GM19193 (cell line): Measurements from ENCODE around the gene ITGAV.

Source experiments
- POLR2A ChIP-seq: IDR thresholded peaks from 4 replicates; pipeline ENCODE4 v1.6.1; 2011; ENCODE audit not compliant: insufficient read depth, insufficient read length; ENCODE audit errors: extremely low read depth

Gene ITGAV

GRCh38 chr2:186594001-186594722 is 4.3 kb downstream of the ITGAV start:
- no peak for TF ChIP-seq POLR2A

- no peak for TF ChIP-seq POLR2A
Measured at GRCh38 chr2:186595219-186595618, 5.4 kb downstream of the ITGAV start.

- TF ChIP-seq POLR2A: no peak
Measured at GRCh38 chr2:186599186-186599778, 9.4 kb downstream of the ITGAV start.

GRCh38 chr2:186603286-186603685 is 13.4 kb downstream of the ITGAV start:
- no peak for TF ChIP-seq POLR2A

- no peak for TF ChIP-seq POLR2A
Measured at GRCh38 chr2:186605041-186605440, 15.2 kb downstream of the ITGAV start.

- no peak for TF ChIP-seq POLR2A
Measured at GRCh38 chr2:186607660-186608324, 17.9 kb downstream of the ITGAV start.

GRCh38 chr2:186610785-186611184 is 20.9 kb downstream of the ITGAV start:
- no peak for TF ChIP-seq POLR2A

GRCh38 chr2:186611526-186611925 is 21.7 kb downstream of the ITGAV start:
- TF ChIP-seq POLR2A: no peak

GRCh38 chr2:186612026-186612425 is 22.2 kb downstream of the ITGAV start:
- TF ChIP-seq POLR2A: no peak

GRCh38 chr2:186612555-186613440 is 22.9 kb downstream of the ITGAV start:
- TF ChIP-seq POLR2A: no peak

- TF ChIP-seq POLR2A: no peak
Measured at GRCh38 chr2:186614373-186614772, 24.5 kb downstream of the ITGAV start.

GRCh38 chr2:186617148-186617547 is 27.3 kb downstream of the ITGAV start:
- TF ChIP-seq POLR2A: no peak

- no peak for TF ChIP-seq POLR2A
Measured at GRCh38 chr2:186617771-186618170, 27.9 kb downstream of the ITGAV start.

- no peak for TF ChIP-seq POLR2A
Measured at GRCh38 chr2:186618696-186619095, 28.8 kb downstream of the ITGAV start.

GRCh38 chr2:186623084-186623483 is 33.2 kb downstream of the ITGAV start:
- TF ChIP-seq POLR2A: no peak

- TF ChIP-seq POLR2A: no peak
Measured at GRCh38 chr2:186624276-186624675, 34.4 kb downstream of the ITGAV start.
